ENCODE measurements around the gene ADGRD2.

DNA sequence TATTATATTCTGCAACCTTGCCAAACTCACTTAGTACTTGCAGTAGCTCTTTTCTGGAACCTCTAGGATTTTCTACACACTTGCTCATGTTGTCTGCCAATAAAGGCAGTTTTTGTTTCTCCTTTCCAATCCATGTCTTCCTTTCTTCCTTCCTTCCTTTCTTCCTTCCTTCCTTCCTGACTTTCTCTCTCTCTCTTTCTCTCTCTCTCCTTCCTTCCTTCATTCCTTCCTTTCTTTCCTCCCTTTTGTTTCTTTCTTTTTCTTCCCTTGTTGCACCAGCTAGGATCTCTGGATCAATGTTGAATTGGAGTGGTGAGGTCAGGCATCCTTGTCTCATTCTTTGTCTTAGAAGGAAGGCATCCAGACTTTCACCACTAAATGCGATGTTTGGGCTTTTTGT is 12.5 kb downstream of the ADGRD2 start:
- TF ChIP-seq FOXA1 (IDR thresholded peaks at IDR 0.05) (no peak), BHLHE40 (IDR thresholded peaks at IDR 0.05; ENCODE audit: borderline replicate concordance) (no peak), FOXK2 (IDR thresholded peaks at IDR 0.05) (no peak), CTBP1 (IDR thresholded peaks at IDR 0.05; ENCODE audit: borderline replicate concordance) (no peak)
- TF ChIP-seq, protein P1, sequence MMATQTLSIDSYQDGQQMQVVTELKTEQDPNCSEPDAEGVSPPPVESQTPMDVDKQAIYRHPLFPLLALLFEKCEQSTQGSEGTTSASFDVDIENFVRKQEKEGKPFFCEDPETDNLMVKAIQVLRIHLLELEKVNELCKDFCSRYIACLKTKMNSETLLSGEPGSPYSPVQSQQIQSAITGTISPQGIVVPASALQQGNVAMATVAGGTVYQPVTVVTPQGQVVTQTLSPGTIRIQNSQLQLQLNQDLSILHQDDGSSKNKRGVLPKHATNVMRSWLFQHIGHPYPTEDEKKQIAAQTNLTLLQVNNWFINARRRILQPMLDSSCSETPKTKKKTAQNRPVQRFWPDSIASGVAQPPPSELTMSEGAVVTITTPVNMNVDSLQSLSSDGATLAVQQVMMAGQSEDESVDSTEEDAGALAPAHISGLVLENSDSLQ (IDR thresholded peaks at IDR 0.05): no peak
